ENCODE data around the gene PRSS22.

DNA sequence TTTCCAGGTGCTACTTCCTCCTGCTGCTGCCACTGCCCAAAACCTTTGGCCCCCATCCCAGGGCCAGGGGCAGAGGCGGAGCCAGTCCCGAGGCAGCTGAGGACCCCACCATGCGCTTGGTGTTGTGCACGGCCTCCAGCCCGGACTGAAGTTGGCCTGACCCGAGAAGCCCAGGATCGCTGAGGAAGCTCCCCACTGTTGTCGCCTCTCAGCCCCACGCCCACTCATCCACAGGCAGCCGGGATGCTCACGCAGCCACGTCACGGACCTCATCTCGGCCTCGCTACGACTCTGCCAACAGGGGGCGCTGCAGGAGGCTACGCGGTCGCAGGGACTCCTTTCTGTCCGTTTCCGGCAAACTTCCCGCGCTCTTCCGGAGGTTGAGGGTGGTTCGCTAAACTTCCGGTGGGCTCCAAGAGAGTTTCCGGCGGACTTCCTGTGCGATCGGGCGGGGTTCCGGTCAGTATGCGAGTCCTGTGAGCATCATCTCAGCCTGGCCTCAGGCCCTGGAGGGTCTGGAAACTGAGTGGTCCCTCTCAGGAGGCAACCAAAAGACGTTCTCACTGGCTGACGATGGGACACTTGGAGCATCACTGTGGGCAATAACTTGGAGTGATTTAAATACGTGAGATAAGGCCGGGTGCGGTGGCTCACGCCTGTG, 15.5 kb downstream of the PRSS22 start:
- TF ChIP-seq POLR2A (IDR thresholded peaks at IDR 0.05; ENCODE audit: low read length) (no peak), GATA1 (IDR thresholded peaks at IDR 0.05; ENCODE audit: low read depth, low read length) (no peak)
